Tibial nerve (tissue), 4 donors: ENCODE measurements around the gene WNT5A. TPM values are rescaled to one million over a fixed set of nuclear protein-coding genes. Genes with fewer than 3 reads are reported as not detected.

Experiments
- DNase-seq, 2 donors: peaks; one replicate each; pipeline ENCODE4 v3.0.0-alpha.2; 2019; ENCODE audit warnings: low spot score in 2 of 2
- H3K27ac ChIP-seq, 4 donors: fragments of 200-600 bp; sonication (generic) in 3 of 4; one replicate each; pipeline ENCODE4 v1.5.1; 2017 to 2019; ENCODE audit warnings: mild to moderate bottlenecking in 1 of 4
- H3K27me3 ChIP-seq, 2 donors: fragments of 200-600 bp; sonication (generic) in 1 of 2; one replicate each; pipeline versions ENCODE4 v1.5.1 to v1.6.0; 2017 to 2019
- H3K36me3 ChIP-seq, 3 donors: fragments of 200-600 bp; sonication (generic); one replicate each; pipeline ENCODE4 v1.5.1; 2018 to 2019
- H3K4me1 ChIP-seq, 4 donors: fragments of 200-600 bp; sonication (generic) in 3 of 4; one replicate each; pipeline ENCODE4 v1.5.1; 2017 to 2019
- H3K4me3 ChIP-seq, 4 donors: fragments of 200-600 bp; sonication (generic) in 3 of 4; one replicate each; pipeline ENCODE4 v1.5.1; 2017 to 2019; ENCODE audit warnings: mild to moderate bottlenecking in 1 of 4, moderate library complexity in 1 of 4
- H3K9me3 ChIP-seq, 4 donors: fragments of 200-600 bp; sonication (generic) in 3 of 4; one replicate each; pipeline ENCODE4 v1.5.1; 2017 to 2019
- EP300 ChIP-seq, 2 donors: sonication (generic); formaldehyde crosslinking; IDR thresholded peaks; one replicate each; pipeline ENCODE4 v1.6.1; 2017; ENCODE audit warnings: antibody characterized with exemption in 2 of 2, mild to moderate bottlenecking in 1 of 2
- POLR2A ChIP-seq, 2 donors: fragments of 450-650 bp; IDR thresholded peaks; one replicate each; pipeline ENCODE4 v1.6.1; 2017; ENCODE audit warnings: antibody characterized with exemption in 2 of 2, mild to moderate bottlenecking in 2 of 2, moderate library complexity in 2 of 2
- WGBS, 2 donors: methylation state at CpG; one replicate each; pipeline ENCODE4 v1.1.5; 2018; 5-methylcytosine and 5-hydroxymethylcytosine counted together
- total RNA-seq, 4 donors: library from RNA; depleted of rRNA; stranded (reverse); fragments of >200 nt; gene quantifications; one replicate each; pipeline ENCODE4 v1.1.0, GENCODE V29; 2016
- TF ChIP-seq, protein P1 (sequence below), 5 experiments: fragments of 200-600 bp in 3 of 5; fragments of 450-650 bp in 2 of 5; sonication (generic) in 3 of 5; IDR thresholded peaks; one replicate each; pipeline ENCODE4 v1.5.1; 2016 to 2019; ENCODE audit warnings: antibody characterized with exemption in 5 of 5, mild to moderate bottlenecking in 3 of 5, moderate library complexity in 2 of 5

WNT5A gene
- total RNA-seq, 4 donors from 2014 or later = 0.30 to 34.5 (median 9.3) TPM

- Histone ChIP-seq H3K4me3 (no peak overlapping the region), H3K36me3 (no peaks in the 10 kb centered on the region), H3K4me1 (no peaks in the 10 kb centered on the region), H3K27ac (no peak overlapping the region), H3K9me3 (no peaks in the 10 kb centered on the region), H3K27me3 (no peaks in the 10 kb centered on the region)
- TF ChIP-seq EP300 (IDR thresholded peaks at IDR 0.05) (no peak), POLR2A (IDR thresholded peaks at IDR 0.05) (no peak)
- TF ChIP-seq, protein P1, sequence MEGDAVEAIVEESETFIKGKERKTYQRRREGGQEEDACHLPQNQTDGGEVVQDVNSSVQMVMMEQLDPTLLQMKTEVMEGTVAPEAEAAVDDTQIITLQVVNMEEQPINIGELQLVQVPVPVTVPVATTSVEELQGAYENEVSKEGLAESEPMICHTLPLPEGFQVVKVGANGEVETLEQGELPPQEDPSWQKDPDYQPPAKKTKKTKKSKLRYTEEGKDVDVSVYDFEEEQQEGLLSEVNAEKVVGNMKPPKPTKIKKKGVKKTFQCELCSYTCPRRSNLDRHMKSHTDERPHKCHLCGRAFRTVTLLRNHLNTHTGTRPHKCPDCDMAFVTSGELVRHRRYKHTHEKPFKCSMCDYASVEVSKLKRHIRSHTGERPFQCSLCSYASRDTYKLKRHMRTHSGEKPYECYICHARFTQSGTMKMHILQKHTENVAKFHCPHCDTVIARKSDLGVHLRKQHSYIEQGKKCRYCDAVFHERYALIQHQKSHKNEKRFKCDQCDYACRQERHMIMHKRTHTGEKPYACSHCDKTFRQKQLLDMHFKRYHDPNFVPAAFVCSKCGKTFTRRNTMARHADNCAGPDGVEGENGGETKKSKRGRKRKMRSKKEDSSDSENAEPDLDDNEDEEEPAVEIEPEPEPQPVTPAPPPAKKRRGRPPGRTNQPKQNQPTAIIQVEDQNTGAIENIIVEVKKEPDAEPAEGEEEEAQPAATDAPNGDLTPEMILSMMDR (IDR thresholded peaks at IDR 0.05) = no peak
- no peak for DNase-seq
Observed at GRCh38 chr3:55459838-55460237, 27.3 kb downstream of the WNT5A start.

DNA sequence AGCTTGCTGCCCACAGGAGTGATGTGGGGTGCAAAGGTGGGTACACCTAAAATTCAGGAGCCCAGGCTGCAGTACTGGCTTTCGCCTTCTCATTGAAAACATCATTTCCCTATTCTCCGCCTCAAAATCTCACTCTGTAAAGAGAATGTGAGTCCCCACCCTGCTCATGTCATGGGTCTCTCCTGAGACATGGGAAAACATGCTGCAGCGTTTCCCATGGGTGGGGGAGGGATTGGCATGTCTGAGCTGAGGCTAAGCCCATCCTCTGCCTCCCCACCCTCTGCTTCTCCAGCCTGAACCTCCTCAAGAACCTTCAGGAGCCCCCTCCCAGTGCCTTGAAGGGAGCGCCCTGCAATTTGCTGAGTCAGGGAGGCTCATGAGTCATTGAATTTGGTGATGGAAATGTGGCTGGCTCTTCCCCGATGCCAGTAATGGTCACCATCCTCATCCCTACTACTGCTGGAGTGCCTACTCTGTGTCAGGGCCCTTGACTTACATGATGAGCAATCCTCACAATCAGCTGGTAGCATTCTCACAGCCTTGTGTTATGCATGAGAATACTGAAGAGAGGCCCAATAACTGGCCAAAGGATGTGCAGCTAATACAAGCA lies 28.8 kb downstream of the WNT5A start:
- WGBS, 2 donors = 82 to 85% methylated on average over 5 of the region's 5 CpGs
- no peak for DNase-seq
- Histone ChIP-seq H3K27ac (no peak overlapping the region), H3K36me3 (no peaks in the 10 kb centered on the region), H3K4me1 (no peaks in the 10 kb centered on the region), H3K9me3 (no peaks in the 10 kb centered on the region), H3K27me3 (no peaks in the 10 kb centered on the region), H3K4me3 (no peak overlapping the region)
- TF ChIP-seq EP300 (IDR thresholded peaks at IDR 0.05) (no peak), POLR2A (IDR thresholded peaks at IDR 0.05) (no peak)
- TF ChIP-seq, protein P1 (IDR thresholded peaks at IDR 0.05) = no peak

DNA sequence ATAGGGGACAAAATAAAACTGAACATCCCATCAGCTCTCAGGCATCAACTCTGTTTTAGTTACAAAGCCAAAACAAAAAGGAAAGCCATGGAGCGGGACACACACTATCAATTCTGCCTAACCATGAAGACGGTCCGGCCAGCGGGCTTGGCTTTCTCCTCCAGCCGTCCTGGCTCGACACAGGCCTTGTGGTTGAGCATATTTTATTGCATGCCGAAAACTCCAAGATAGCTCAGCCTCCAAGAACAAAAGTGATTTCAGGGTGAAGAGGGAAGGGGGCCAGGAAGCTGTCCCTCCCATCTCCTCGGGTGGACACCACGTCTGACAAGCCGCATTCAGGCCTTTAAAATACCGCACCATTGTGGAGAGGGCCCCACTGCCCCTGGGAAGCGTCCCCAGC lies 31.2 kb downstream of the WNT5A start:
- Histone ChIP-seq H3K4me3 (no peak overlapping the region), H3K27me3 (no peaks in the 10 kb centered on the region), H3K4me1 (no peaks in the 10 kb centered on the region), H3K36me3 (no peaks in the 10 kb centered on the region), H3K9me3 (no peaks in the 10 kb centered on the region), H3K27ac (no peak overlapping the region)
- DNase-seq = no peak
- 74 to 76% methylated on average over 12 of the region's 12 CpGs for WGBS, 2 donors
- TF ChIP-seq, protein P1 (IDR thresholded peaks at IDR 0.05) = no peak
- TF ChIP-seq POLR2A (IDR thresholded peaks at IDR 0.05) = no peak
- no peak for TF ChIP-seq EP300 (IDR thresholded peaks at IDR 0.05)

GRCh38 chr3:55454611-55455010 lies 32.5 kb downstream of the WNT5A start:
- TF ChIP-seq, protein P1 (IDR thresholded peaks at IDR 0.05) = no peak
- TF ChIP-seq EP300 (IDR thresholded peaks at IDR 0.05) (no peak), POLR2A (IDR thresholded peaks at IDR 0.05) (no peak)
- Histone ChIP-seq H3K4me3 (no peak overlapping the region), H3K4me1 (no peaks in the 10 kb centered on the region), H3K36me3 (no peaks in the 10 kb centered on the region), H3K27me3 (no peaks in the 10 kb centered on the region), H3K27ac (no peak overlapping the region), H3K9me3 (no peaks in the 10 kb centered on the region)
- 80 to 97% methylated on average over 3 of the region's 3 CpGs for WGBS, 2 donors
- DNase-seq = no peak

- Histone ChIP-seq H3K4me3 (no peak overlapping the region), H3K9me3 (no peaks in the 10 kb centered on the region), H3K27ac (no peak overlapping the region), H3K4me1 (no peaks in the 10 kb centered on the region), H3K27me3 (no peaks in the 10 kb centered on the region), H3K36me3 (no peaks in the 10 kb centered on the region)
- 47 to 52% methylated on average over 3 of the region's 3 CpGs for WGBS, 2 donors
- TF ChIP-seq, protein P1 (IDR thresholded peaks at IDR 0.05) = no peak
- no peak for TF ChIP-seq POLR2A (IDR thresholded peaks at IDR 0.05)
- TF ChIP-seq EP300 (IDR thresholded peaks at IDR 0.05) = no peak
- no peak for DNase-seq
Observed at GRCh38 chr3:55453886-55454496, 33.1 kb downstream of the WNT5A start.
